Ovary (tissue), 9 donors: ENCODE data around the gene DYNAP. TPM values are rescaled to one million over a fixed set of nuclear protein-coding genes. Genes with fewer than 3 reads are reported as not detected.

Experiments used
- DNase-seq, 5 donors: peaks; one replicate each; pipeline ENCODE4 v3.0.0-alpha.2; 2019 to 2020
- H3K27ac ChIP-seq, 2 donors: fragments of 200-600 bp; one replicate each; pipeline versions ENCODE4 v1.5.1 to v1.8.0; 2019 to 2022
- H3K27me3 ChIP-seq: fragments of 200-600 bp; one replicate; pipeline ENCODE4 v1.8.0; 2022
- H3K36me3 ChIP-seq: fragments of 200-600 bp; sonication (generic); one replicate; pipeline ENCODE4 v1.5.1; 2019
- H3K4me1 ChIP-seq: one replicate; pipeline ENCODE4 v1.8.1; 2013; ENCODE audit warnings: mild to moderate bottlenecking, moderate library complexity; ENCODE audit not compliant: insufficient read depth
- H3K4me3 ChIP-seq: fragments of 200-600 bp; sonication (generic); one replicate; pipeline ENCODE4 v1.5.1; 2017
- H3K9me3 ChIP-seq, 2 donors: fragments of 200-600 bp in 1 of 2; sonication (generic) in 1 of 2; one replicate each; pipeline versions ENCODE4 v1.5.1 to v1.8.1; 2013 to 2019; ENCODE audit warnings: mild to moderate bottlenecking in 1 of 2, moderate library complexity in 1 of 2
- EP300 ChIP-seq: sonication (generic); formaldehyde crosslinking; IDR thresholded peaks from one replicate; pipeline ENCODE4 v1.6.1; 2017; ENCODE audit warnings: antibody characterized with exemption
- POLR2A ChIP-seq: fragments of 450-650 bp; IDR thresholded peaks from one replicate; pipeline ENCODE4 v1.6.1; 2017; ENCODE audit warnings: antibody characterized with exemption, mild to moderate bottlenecking, moderate library complexity
- WGBS, 3 donors: extraction: QIAGEN DNeasy Blood & Tissue Kit in 1 of 3; methylation state at CpG; one replicate each; pipeline versions ENCODE4 v1.1.5 to v1.1.7; 2013 to 2017; 5-methylcytosine and 5-hydroxymethylcytosine counted together
- intact Hi-C, 4 donors: fragments of 100-400 bp; cut with DNase I; formaldehyde crosslinking; loops; one replicate each; pipeline versions ENCODE4 v1.11.0 to v1.15.1; 2022 to 2023
- polyA plus RNA-seq, 2 donors: library from polyadenylated mRNA; stranded (reverse); fragments of 200-250 nt in 1 of 2; fragments of 350-450 nt in 1 of 2; fragmentation: Illumina TruSeq in 1 of 2; extraction: RNeasy Lipid Tissue Mini Kit (QIAGEN cat#74804) in 1 of 2; gene quantifications; one replicate each; pipeline ENCODE4 v1.2.3, GENCODE V29; 2013 to 2014
- total RNA-seq, 7 donors: library from RNA; depleted of rRNA in 2 of 7; stranded (reverse); fragments of >200 nt in 2 of 7; fragmentation: NEBNext Ultra II Directional in 3 of 7; extraction: Animal tissue kit (Norgen Biotek cat#: 25700) in 3 of 7; gene quantifications; one replicate each; pipeline versions ENCODE4 v1.1.0 to v1.2.4, GENCODE V29; 2016 to 2023
- TF ChIP-seq, protein P1 (sequence below), 3 donors: fragments of 450-650 bp in 2 of 3; fragments of 200-600 bp in 1 of 3; IDR thresholded peaks; one replicate each; pipeline versions ENCODE4 v1.5.1 to v1.8.0; 2016 to 2022; ENCODE audit warnings: antibody characterized with exemption in 3 of 3, mild to moderate bottlenecking in 1 of 3
- donor health status: DM: no; HTN: no; CAD: no; lungs with moderate emphysema.
- donor health status: DM: no; HTN: no; CAD: no.
- donor health status: Bipolar disorder and iron deficiency.
- donor health status: DM: yes; HTN: yes; CAD: no.
- donor health status: DM: no; HTN: no; CAD: no.
- donor health status: DM: yes; HTN: yes; CAD: no.

DYNAP gene
- total and polyA plus RNA-seq, 9 donors, result not detected

DNA sequence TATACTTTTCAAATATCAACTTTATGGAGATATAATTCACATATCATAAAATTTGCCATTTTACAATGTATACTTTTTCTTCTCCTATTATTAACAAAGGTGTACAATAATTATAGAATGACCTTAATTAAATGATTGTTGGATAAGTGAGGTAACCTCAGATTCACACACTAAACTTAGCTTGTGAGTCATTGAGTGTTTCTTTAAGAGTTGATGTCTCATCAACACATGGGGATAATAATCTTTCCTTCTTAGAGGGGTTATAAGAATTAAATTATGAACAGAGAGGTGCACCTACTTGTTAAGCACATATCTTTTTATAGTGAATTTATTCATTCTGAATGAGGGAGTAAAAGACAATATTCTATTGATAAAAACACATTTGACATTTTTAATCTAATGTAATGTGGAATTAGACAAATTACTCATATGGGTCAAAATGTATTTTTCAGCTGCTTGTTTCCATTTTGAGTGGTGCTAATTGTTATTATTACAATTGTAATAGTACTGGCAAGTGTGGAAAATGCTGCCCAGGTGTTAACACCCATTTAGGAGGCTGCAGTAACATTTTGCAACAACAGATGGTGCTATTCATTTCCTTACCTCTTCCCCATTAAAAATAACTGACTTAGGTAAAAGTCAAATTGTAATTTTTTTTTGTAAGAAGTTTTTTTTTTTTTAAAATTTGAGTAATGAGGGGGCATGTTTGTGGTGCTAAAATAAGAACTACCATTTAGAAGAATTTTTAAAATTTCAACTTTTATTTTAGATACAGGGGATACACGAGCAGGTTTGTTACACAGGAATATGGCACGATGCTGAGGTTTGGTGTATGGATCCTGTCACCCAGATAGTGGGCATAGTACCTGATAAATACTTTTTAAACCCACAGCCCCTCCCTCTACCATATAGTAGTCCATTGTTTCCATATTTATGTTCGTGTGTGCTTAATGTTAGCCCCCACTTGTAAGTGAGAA lies 32.1 kb upstream of the DYNAP start:
- Histone ChIP-seq H3K27ac (no peak overlapping the region), H3K36me3 (no peaks in the 10 kb centered on the region), H3K27me3 (no peaks in the 10 kb centered on the region), H3K9me3 (no peaks in the 10 kb centered on the region), H3K4me3 (no peak overlapping the region), H3K4me1 (no peaks in the 10 kb centered on the region)
- WGBS, 3 donors, result 87 to 91% (median 91%) methylated on average over 3 of the region's 3 CpGs
- TF ChIP-seq POLR2A, result no peak
- no peak for TF ChIP-seq EP300
- TF ChIP-seq, protein P1, sequence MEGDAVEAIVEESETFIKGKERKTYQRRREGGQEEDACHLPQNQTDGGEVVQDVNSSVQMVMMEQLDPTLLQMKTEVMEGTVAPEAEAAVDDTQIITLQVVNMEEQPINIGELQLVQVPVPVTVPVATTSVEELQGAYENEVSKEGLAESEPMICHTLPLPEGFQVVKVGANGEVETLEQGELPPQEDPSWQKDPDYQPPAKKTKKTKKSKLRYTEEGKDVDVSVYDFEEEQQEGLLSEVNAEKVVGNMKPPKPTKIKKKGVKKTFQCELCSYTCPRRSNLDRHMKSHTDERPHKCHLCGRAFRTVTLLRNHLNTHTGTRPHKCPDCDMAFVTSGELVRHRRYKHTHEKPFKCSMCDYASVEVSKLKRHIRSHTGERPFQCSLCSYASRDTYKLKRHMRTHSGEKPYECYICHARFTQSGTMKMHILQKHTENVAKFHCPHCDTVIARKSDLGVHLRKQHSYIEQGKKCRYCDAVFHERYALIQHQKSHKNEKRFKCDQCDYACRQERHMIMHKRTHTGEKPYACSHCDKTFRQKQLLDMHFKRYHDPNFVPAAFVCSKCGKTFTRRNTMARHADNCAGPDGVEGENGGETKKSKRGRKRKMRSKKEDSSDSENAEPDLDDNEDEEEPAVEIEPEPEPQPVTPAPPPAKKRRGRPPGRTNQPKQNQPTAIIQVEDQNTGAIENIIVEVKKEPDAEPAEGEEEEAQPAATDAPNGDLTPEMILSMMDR (IDR thresholded peaks at IDR 0.05), result no peak
- DNase-seq, result no peak
- intact Hi-C loops, result no loop called here

DNA sequence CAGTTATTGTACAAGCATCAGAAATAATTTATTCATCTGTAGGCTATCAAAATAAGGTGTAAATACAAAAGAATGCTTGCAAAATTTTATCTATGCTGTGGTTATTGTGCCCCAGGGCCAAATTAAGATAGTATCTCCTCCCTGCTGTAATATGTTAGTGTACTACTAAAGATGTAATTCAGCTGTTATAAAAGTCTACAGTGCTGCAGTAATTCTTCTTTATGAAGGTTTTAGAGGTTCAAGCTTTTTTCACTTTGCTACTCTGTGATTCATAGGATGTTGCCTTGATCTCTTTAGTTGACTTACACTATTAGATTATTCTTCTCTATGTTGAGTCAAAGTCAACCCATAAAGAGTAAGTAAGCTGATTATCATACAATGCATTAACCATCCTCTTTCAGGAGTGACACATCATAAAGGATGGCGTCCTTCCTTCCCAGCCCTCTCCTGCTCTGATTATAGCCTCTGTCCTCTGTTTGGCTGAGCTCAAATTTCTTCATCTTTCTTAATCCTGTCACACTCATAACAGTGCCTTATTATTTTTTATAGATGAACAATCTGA lies 29.3 kb upstream of the DYNAP start:
- no peak for TF ChIP-seq EP300
- TF ChIP-seq POLR2A, result no peak
- TF ChIP-seq, protein P1 (IDR thresholded peaks at IDR 0.05), result no peak
- 60 to 74% (median 64%) methylated on average over 1 of the region's 1 CpG for WGBS, 3 donors
- H3K9me3 ChIP-seq, result no peaks in the 10 kb centered on the region
- no peak for DNase-seq
- intact Hi-C loops, result no loop called here
- H3K27me3 ChIP-seq, result no peaks in the 10 kb centered on the region
- no peaks in the 10 kb centered on the region for H3K4me1 ChIP-seq
- H3K36me3 ChIP-seq, result no peaks in the 10 kb centered on the region
- H3K27ac ChIP-seq, result no peak overlapping the region
- no peak overlapping the region for H3K4me3 ChIP-seq

DNA sequence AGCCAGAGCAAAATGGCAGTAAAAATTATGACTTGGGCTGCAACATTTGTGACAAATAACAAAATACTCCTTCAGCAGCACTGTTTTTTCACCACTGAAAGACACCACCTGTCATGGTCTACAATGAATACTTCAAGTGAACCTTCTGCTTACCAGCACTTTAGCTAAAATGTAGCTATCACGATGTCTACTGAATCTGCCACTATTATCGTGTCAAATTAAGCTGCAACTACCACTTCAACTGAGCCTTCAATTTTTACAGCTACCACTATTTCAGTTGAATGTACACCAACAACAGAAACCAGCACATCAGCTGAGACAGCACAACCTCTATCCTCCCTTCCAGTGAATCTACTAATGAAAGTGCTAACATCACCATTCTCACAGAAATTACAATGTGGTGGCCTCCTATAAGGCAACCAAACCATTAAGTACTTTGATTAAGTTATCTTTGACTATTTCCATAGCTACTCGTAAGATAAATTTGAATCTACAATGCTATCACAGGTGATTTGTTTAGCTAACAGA lies 10.8 kb upstream of the DYNAP start:
- WGBS, 3 donors, result 85 to 94% (median 85%) methylated on average over 3 of the region's 3 CpGs
- DNase-seq, result no peak
- no peak overlapping the region for H3K27ac ChIP-seq
- H3K9me3 ChIP-seq, result no peaks in the 10 kb centered on the region
- no peaks in the 10 kb centered on the region for H3K4me1 ChIP-seq
- no peaks in the 10 kb centered on the region for H3K36me3 ChIP-seq
- no peaks in the 10 kb centered on the region for H3K27me3 ChIP-seq
- TF ChIP-seq, protein P1 (IDR thresholded peaks at IDR 0.05), result no peak
- no peak for TF ChIP-seq POLR2A
- TF ChIP-seq EP300, result no peak
- intact Hi-C loops, result no loop called here
- H3K4me3 ChIP-seq, result no peak overlapping the region

DNA sequence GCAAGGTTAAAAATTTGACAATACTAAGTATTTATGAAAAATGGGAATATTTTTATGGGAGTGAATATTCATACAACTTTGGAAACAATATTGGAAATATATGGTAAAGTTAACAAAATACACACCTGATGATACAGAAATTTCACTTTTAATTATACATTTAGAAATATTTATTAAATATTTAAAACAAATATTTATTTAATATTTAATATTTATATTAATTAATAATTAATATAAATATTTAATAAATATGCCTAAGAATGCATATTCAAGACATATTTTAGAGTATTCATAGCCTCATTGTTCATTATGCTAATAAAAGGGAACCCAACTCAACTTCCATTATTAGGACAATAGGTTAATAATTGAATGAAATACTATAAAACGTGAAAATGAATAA lies 7.0 kb upstream of the DYNAP start:
- intact Hi-C loops, result no loop called here
- Histone ChIP-seq H3K27me3 (no peaks in the 10 kb centered on the region), H3K4me1 (no peaks in the 10 kb centered on the region), H3K4me3 (no peak overlapping the region), H3K9me3 (no peaks in the 10 kb centered on the region), H3K36me3 (no peaks in the 10 kb centered on the region), H3K27ac (no peak overlapping the region)
- DNase-seq, result no peak
- no peak for TF ChIP-seq EP300
- no peak for TF ChIP-seq POLR2A
- TF ChIP-seq, protein P1 (IDR thresholded peaks at IDR 0.05), result no peak
- 60 to 73% (median 68%) methylated on average over 1 of the region's 1 CpG for WGBS, 3 donors
